Muscle layer of colon (tissue), 2 donors: ENCODE measurements around the gene ARMC5.
"Not testable (repeated sequence)": the region's sequence is repeated elsewhere in the genome, so short reads cannot be mapped to it uniquely, and the experiment has no call there.

Experiments
- H3K27ac ChIP-seq: one replicate; pipeline ENCODE4 v1.7.0; 2013; ENCODE audit warnings: low read depth, mild to moderate bottlenecking, low read length, moderate library complexity
- H3K27me3 ChIP-seq, 2 donors: one replicate each; pipeline ENCODE4 v1.7.0; 2013; ENCODE audit warnings: low read length in 2 of 2, mild to moderate bottlenecking in 2 of 2; ENCODE audit not compliant: insufficient read depth in 2 of 2, control insufficient read depth in 1 of 2
- H3K36me3 ChIP-seq: one replicate; pipeline ENCODE4 v1.7.0; 2013; ENCODE audit warnings: mild to moderate bottlenecking, low read length; ENCODE audit not compliant: insufficient read depth
- H3K4me1 ChIP-seq: one replicate; pipeline ENCODE4 v1.7.0; 2013; ENCODE audit warnings: mild to moderate bottlenecking, low read length; ENCODE audit not compliant: insufficient read depth
- H3K4me3 ChIP-seq, 2 donors: one replicate each; pipeline ENCODE4 v1.7.0; 2013; ENCODE audit warnings: low read length in 2 of 2, low read depth in 1 of 2, mild to moderate bottlenecking in 1 of 2, moderate library complexity in 1 of 2
- H3K9ac ChIP-seq: one replicate; pipeline ENCODE4 v1.7.0; 2013; ENCODE audit warnings: low read length
- H3K9me3 ChIP-seq: one replicate; pipeline ENCODE4 v1.7.0; 2013; ENCODE audit warnings: mild to moderate bottlenecking, low read length
- donor health status: abdominal sarcoma.
- donor health status: Adenocarcinoma of cecum.

Gene ARMC5

DNA sequence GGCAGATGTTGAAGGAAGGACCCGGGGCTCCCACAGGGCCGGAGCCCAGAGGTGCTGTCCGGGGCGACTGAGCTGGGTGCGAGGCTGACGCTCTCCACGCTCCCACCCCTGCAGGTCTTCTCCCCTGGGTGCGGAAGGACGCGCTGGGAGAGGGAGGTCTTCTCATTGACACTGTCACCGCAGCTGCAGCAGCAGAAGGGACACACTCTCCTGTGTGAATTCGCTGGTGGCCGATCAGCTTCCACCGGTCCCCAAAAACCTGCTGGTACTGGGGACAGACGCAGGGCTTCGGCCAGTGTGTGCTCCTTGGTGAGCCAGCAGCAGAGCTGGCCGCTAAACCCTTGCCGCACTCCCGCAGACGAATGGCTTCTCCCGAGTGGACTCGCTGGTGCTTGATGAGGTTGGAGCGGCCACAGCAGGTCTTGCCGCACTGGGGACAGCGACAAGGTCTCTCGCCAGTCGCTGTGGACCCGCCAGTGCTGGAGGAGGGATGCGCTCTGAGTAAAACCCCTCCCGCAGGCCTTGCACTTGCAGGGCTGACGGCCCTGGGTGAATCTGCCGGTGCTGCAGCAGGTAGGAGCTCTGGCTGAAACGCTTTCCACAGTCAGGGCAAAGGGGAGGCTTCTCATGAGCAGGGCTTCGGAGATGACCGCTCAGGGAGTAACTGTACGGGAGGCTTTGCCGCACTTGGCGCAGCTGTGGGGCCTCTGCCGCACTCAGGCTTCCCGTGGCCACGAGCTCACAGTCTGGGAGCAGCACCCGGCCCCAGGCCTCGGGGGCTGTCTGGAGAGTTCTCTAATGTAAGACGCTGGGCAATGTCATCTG lies 22.9 kb upstream of the ARMC5 start:
- Histone ChIP-seq H3K27me3 (no peaks in the 10 kb centered on the region), H3K27ac (no peak overlapping the region), H3K36me3 (no peaks in the 10 kb centered on the region), H3K4me1 (no peaks in the 10 kb centered on the region), H3K9me3 (no peaks in the 10 kb centered on the region), H3K4me3 (no peak overlapping the region), H3K9ac (no peak overlapping the region)

DNA sequence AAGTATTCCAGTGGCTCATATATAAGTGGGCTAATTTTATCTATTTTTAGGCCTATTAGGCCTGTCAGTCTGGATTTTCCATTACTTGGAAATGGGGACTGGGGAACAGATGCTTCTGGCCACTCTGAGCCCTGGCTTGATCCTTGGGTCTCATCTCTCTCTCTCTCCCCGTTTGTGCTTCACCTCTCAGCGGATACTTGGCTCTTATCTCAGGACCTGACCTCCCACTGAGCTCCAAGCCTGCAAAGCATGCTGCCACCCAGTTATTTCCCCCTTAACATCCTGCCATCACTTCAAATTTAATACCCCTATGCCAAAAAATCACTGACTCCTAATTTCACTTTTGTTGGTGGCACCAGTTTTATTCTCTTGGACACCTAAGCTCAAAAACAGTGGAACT lies 20.9 kb upstream of the ARMC5 start:
- H3K27me3 ChIP-seq = no peaks in the 10 kb centered on the region
- no peaks in the 10 kb centered on the region for H3K9me3 ChIP-seq
- no peak overlapping the region for H3K4me3 ChIP-seq
- no peaks in the 10 kb centered on the region for H3K36me3 ChIP-seq
- no peak overlapping the region for H3K9ac ChIP-seq
- H3K4me1 ChIP-seq = peaks cover 6% of the 10 kb centered on the region
- no peak overlapping the region for H3K27ac ChIP-seq

DNA sequence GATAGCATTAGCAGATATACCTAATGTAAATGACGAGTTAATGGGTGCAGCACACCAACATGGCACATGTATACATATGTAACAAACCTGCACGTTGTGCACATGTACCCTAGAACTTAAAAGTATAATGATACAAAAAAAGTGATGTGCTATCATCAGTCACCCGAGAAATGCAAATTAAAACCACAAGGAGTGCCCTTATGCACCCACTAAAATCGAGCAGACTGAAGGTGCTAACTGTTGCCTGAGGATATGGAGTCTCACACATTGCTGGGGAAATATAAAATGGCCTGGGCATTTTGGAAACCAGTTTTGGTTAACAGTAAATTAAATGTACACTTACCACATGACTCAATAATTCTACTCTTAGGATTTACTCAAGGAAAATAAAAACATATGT lies 20.3 kb upstream of the ARMC5 start:
- not testable (repeated sequence) for H3K27ac ChIP-seq, H3K4me3 ChIP-seq, H3K9me3 ChIP-seq, H3K4me1 ChIP-seq, H3K27me3 ChIP-seq, H3K9ac ChIP-seq, H3K36me3 ChIP-seq

DNA sequence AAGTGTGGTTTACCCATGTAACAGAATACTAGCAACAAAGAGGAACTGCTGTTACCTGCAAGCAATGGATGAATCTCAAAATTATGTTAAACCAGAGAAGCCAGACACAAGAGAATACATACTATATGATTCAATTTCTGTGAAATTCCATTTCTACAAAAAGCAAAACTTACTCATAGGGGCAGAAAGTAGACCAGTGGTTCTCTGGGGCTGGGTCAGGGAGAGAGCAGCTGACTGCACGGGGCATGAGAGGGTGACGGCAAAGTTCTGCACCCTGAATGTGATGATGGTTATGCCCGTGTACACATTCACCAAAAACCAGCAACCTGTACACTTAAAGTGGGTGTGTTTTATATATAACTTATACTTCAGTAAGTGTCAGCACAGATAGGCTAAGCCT lies 19.8 kb upstream of the ARMC5 start:
- Histone ChIP-seq H3K27ac (no peak overlapping the region), H3K4me1 (peaks cover 6% of the 10 kb centered on the region), H3K36me3 (no peaks in the 10 kb centered on the region), H3K27me3 (no peaks in the 10 kb centered on the region), H3K9ac (no peak overlapping the region), H3K4me3 (no peak overlapping the region), H3K9me3 (no peaks in the 10 kb centered on the region)

DNA sequence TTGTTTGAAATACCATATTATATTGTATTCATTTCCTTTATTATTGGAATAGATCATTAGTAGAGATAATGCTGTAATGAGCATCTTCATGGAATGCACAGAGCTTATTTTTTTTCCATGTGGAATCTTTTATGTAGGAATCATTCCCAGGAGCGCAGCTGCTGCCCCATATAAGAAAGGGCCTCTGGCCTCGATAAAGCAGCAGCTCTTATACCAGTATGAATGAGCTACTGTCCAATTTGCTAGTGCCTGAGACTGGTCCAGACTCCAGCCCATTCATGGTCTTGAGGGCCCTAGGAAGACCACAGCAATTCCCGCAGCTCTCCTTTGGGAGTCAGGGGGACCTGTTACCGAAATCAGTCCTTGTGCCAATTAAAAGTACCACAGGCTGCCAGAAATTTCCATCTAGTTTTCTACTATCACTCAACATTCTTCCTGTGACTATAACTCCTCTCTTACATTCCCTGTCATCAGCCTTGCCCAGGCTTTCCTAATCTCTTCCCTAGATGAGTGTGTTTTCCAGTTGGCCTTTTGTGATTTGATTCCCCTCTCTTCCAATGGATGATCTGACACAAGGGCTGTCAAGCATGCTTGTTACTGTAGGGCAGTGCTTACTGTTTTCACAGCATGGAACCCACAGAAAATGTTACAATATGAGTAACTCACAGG lies 18.7 kb upstream of the ARMC5 start:
- H3K4me1 ChIP-seq = peaks cover 6% of the 10 kb centered on the region
- no peaks in the 10 kb centered on the region for H3K27me3 ChIP-seq
- no peak overlapping the region for H3K4me3 ChIP-seq
- H3K9me3 ChIP-seq = no peaks in the 10 kb centered on the region
- no peak overlapping the region for H3K9ac ChIP-seq
- H3K36me3 ChIP-seq = no peaks in the 10 kb centered on the region
- H3K27ac ChIP-seq = no peak overlapping the region

DNA sequence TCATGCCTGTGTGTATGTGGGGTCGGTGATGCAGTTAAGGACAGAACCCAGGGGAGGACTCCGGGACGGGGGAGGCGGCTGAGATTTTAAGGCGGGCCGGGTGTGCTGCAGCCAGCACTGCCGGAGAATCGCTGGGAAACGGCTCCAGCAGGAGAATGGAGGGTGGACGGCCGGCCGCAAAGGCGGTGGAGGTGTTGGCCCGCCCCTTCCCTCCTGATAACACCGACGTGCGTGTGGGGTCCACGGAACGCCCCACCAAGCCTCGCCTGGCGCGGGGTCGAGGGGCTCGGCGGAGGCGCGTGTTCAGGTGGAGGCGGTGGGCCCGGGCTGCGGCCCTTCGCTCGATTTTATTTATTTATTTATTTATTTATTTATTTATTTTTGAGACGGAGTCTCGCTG lies 17.3 kb upstream of the ARMC5 start:
- no peak overlapping the region for H3K27ac ChIP-seq
- H3K9ac ChIP-seq = no peak overlapping the region

DNA sequence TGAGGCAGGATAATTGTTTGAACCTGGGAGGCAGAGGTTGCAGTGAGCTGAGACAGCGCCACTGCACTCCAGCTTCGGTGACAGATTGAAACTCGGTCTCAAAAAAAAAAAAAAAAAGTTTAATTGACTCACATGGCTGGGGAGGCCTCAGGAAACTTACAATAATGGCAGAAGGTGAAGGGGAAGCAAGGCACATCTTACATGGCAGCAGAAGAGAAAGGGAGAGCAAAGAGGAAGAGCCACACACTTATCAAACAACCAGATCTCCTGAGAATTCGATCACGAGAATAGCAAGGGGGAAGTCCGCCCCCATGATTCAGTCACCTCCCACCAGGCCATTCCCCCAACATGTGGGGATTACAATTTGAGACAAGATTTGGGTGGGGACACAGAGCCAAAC lies 13.4 kb upstream of the ARMC5 start:
- not testable (repeated sequence) for H3K4me3 ChIP-seq, H3K27ac ChIP-seq, H3K36me3 ChIP-seq, H3K4me1 ChIP-seq, H3K27me3 ChIP-seq, H3K9me3 ChIP-seq, H3K9ac ChIP-seq

More for the DNA sequence above, 17.3 kb upstream of the ARMC5 start:
- H3K4me3 ChIP-seq = no peak overlapping the region
- no peaks in the 10 kb centered on the region for H3K9me3 ChIP-seq
- peaks cover 6% of the 10 kb centered on the region for H3K4me1 ChIP-seq
- no peaks in the 10 kb centered on the region for H3K36me3 ChIP-seq
- no peaks in the 10 kb centered on the region for H3K27me3 ChIP-seq

DNA sequence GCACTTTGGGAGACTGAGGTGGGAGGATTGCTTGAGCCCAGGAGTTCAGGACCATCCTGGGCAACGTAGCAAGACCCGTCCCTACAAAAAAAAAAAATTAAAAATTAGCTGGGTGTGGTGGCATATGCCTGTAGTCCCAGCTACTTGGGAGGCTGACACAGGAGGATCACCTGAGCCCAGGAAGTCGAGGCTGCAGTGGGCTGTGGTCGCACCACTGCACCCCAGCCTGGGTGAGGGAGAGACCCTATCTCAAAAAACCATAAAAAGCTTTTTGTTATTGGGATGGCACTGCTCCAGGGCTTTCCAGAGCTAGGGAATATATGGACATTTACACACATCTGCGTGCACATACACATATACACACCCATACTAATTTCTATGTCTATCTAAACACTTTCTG lies 8.1 kb upstream of the ARMC5 start:
- H3K9ac ChIP-seq = no peak overlapping the region
- peaks cover 34% of the 10 kb centered on the region for H3K4me1 ChIP-seq
- H3K27me3 ChIP-seq = no peaks in the 10 kb centered on the region
- no peak overlapping the region for H3K27ac ChIP-seq
- H3K9me3 ChIP-seq = no peaks in the 10 kb centered on the region
- no peak overlapping the region for H3K4me3 ChIP-seq
- no peaks in the 10 kb centered on the region for H3K36me3 ChIP-seq

DNA sequence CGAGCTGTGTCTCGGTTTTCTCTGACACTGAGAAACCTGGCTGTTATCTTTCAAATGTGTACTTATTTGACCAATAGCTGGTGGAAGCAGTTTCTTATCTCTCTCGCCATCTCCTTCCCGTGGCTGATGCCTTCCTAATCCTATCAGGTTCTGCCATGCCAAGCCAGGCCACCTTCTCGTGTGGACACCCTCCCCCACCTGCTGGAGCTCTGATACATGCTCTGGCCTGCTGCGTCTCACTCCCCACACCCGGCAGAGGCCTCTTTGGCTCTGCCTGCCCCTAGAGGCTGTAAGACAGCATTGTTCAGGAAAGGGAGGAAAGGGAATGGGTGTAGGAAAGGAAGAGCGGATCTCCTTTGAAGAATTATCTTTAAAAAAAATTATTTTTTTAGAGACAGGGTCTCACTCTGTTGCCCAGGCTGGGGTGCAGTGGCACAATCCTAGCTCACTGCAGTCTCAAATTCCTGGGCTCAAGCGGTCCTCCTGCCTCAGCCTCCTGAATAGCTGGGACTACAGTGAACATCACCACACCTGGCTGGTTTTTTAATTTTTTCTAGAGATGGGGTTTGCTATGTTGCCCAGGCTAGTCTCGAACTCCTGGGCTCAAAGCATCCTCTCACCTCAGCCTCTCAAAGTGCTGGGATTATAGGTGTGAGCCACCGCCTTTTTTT lies 7.5 kb upstream of the ARMC5 start:
- Histone ChIP-seq H3K4me1 (peaks cover 40% of the 10 kb centered on the region), H3K27ac (no peak overlapping the region), H3K4me3 (no peak overlapping the region), H3K9ac (no peak overlapping the region), H3K36me3 (no peaks in the 10 kb centered on the region), H3K9me3 (no peaks in the 10 kb centered on the region), H3K27me3 (no peaks in the 10 kb centered on the region)

DNA sequence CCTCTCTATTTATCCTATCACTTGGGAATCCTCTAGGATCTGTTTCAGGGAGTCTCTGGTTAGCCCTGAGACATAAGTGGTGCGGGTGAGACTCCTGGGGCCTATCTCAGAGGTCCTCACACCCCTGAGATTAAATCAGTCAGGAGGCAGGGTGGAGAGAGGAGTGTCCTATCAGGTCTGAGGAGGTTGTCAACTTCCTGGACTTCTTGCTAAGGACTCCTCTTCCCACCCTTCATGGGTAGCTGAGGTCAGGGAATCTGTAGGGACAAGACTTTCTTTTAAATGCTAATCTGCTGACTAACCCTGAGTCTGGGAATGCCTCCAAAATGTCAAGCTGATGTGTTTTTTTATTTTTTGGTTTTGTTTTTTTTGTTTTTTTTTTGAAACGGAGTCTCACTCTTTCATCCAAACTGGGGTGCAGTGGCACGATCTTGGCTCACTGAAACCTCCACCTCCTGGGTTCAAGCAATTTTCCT lies 6.6 kb upstream of the ARMC5 start:
- no peaks in the 10 kb centered on the region for H3K9me3 ChIP-seq
- H3K4me1 ChIP-seq = peaks cover 48% of the 10 kb centered on the region
- H3K36me3 ChIP-seq = no peaks in the 10 kb centered on the region
- no peak overlapping the region for H3K4me3 ChIP-seq
- no peaks in the 10 kb centered on the region for H3K27me3 ChIP-seq
- no peak overlapping the region for H3K27ac ChIP-seq
- H3K9ac ChIP-seq = no peak overlapping the region

DNA sequence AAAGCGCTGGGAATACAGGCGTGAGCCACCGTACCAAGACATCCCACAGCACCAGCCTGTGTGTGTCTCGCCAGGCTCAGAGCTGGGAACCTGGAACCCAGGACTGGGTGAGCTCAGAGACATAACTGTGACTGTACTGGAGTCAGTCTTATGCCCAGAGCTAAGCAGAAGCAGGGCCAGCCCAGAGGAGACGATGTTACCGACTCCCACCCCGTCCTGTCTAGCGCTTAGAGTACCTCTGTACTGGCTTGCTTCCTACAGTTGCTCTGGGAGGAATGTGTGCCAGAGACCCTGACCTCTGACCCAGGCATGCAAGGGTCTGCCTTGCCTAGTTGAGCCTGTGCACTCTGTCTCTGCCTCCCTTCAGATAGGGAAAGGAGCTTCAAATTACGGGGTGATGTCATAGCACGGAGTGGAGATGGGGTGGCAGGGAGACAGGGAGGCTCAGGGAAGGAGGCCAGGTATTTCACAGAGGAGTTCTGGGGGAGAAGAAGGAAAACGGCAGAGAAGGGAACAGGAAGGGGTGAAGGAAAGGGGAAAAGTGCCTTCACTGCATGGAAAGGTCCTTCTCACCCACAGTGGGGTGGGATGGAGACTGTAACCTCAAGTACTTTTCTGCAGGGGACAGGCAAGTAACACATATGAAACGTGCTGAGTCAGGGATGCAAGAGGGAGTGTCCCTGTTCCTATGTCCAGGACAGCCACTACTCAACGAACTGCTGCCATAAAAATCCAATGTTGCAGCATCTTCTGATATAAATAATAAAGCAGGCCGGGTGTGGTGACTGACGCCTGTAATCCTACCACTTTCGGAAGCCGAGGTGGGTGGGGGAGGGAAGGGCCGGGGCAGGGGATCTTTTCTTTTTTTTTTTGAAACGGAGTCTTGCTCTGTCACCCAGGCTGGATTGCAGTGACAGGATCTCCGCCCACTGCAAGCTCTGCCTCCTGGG lies 5.8 kb upstream of the ARMC5 start:
- Histone ChIP-seq H3K4me1 (peaks cover 53% of the 10 kb centered on the region), H3K36me3 (no peaks in the 10 kb centered on the region), H3K27ac (no peak overlapping the region), H3K9ac (no peak overlapping the region), H3K4me3 (no peak overlapping the region), H3K9me3 (no peaks in the 10 kb centered on the region), H3K27me3 (no peaks in the 10 kb centered on the region)
